Osteocyte (in vitro differentiated cells): Measurements from ENCODE around the gene UBAC2. TPM values are rescaled to one million over a fixed set of nuclear protein-coding genes. Genes with fewer than 3 reads are reported as not detected.

Experiments
- DNase-seq: peaks from one replicate; pipeline ENCODE4 v3.0.0; 2021; ENCODE audit warnings: mixed read lengths; ENCODE audit not compliant: unreplicated experiment; ENCODE audit errors: extremely low spot score
- H3K27ac Mint-ChIP-seq: one replicate; pipeline ENCODE4 v1.8.0; 2021; ENCODE audit warnings: mild to moderate bottlenecking, mixed read lengths; ENCODE audit not compliant: unreplicated experiment
- H3K27me3 Mint-ChIP-seq: one replicate; pipeline ENCODE4 v1.8.0; 2021; ENCODE audit warnings: mixed read lengths; ENCODE audit not compliant: unreplicated experiment
- H3K36me3 Mint-ChIP-seq: one replicate; pipeline ENCODE4 v1.8.0; 2021; ENCODE audit warnings: mixed read lengths; ENCODE audit not compliant: unreplicated experiment
- H3K4me1 Mint-ChIP-seq: one replicate; pipeline ENCODE4 v1.8.0; 2021; ENCODE audit warnings: mixed read lengths; ENCODE audit not compliant: unreplicated experiment
- H3K4me3 Mint-ChIP-seq: one replicate; pipeline ENCODE4 v1.8.0; 2021; ENCODE audit warnings: mild to moderate bottlenecking, moderate library complexity, mixed read lengths; ENCODE audit not compliant: unreplicated experiment
- H3K9me3 Mint-ChIP-seq: one replicate; pipeline ENCODE4 v1.8.0; 2021; ENCODE audit warnings: mixed read lengths; ENCODE audit not compliant: unreplicated experiment
- CTCF ChIP-seq: fragments of 200-600 bp; sonication (generic); IDR thresholded peaks from 2 replicates; pipeline ENCODE4 v1.5.0; 2021; ENCODE audit warnings: antibody characterized with exemption, mild to moderate bottlenecking, moderate library complexity
- total RNA-seq: library from RNA; stranded (reverse); gene quantifications from 2 replicates; pipeline ENCODE4 v1.2.1, GENCODE V29; 2021

UBAC2 gene
- total RNA-seq, 1 donor from 2014 or later = 64.0 TPM

GRCh38 chr13:99345345-99345744 lies 144.7 kb downstream of the UBAC2 start:
- no peak for DNase-seq
- Mint-ChIP-seq H3K27ac (no peak overlapping the region), H3K27me3 (no peaks in the 10 kb centered on the region), H3K36me3 (peaks cover 57% of the 10 kb centered on the region), H3K4me1 (no peaks in the 10 kb centered on the region), H3K4me3 (no peak overlapping the region), H3K9me3 (no peaks in the 10 kb centered on the region)
- no peak for TF ChIP-seq CTCF

DNA sequence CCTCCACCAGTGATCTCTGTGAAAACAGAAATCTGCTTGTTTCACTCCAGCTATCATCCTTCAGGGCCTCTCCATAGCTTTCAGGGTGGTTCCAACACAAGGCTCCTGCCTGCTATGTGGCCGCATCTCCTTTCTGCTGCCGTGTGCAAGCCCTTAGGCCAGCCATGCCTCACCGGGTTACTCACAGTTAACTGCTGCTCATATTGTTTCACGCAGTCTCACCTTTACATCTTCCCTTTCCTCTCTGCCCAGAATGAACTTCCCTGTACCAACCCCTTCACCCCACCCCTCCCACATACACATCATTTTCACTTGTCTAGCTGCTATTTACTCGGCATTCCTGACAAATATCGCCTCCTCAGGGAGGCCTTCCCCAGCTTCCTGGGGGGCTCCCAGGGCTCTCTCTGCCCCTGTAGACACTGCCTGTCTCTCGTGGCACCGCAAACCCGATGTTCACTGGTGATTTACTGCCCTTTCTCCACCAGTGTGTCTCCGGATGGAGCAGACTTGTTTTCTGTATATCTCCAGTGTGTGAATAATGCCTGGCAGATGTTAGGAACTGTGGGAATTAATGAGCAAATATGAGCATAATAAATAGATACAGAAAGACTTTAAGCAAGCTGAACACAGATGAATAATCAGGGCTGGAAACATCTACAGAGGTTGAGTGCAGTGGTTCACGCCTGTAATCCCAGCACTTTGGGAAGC lies 145.8 kb downstream of the UBAC2 start:
- Mint-ChIP-seq H3K36me3 (peaks cover 46% of the 10 kb centered on the region), H3K27ac (no peak overlapping the region), H3K4me3 (no peak overlapping the region), H3K4me1 (no peaks in the 10 kb centered on the region), H3K27me3 (no peaks in the 10 kb centered on the region), H3K9me3 (no peaks in the 10 kb centered on the region)
- no peak for TF ChIP-seq CTCF
- DNase-seq = no peak

DNA sequence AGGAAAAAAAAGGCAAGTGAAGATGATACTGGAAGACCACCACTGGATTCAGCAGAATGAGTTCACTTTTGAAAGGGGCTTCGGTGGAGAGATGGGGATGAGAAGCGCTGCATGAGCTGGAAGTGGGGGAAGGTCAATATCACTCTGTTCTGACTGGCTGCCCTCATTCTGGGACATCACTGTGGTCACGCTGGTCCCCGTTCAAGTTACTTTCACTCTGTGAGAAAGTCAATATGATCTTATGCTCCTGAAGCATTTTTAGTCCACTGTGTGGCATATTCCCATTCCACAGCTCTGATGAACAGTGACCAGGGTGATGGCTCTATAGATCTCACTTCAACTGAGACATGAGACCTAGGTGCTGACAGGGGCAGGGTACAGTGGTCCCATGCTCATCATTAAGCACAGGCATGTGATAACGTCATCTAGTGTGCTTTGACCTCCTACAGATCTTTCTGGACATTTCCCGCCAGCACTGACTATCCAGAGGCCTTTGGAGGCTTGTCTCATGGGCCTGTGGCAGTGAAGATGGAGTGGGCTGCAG lies 146.8 kb downstream of the UBAC2 start:
- Mint-ChIP-seq H3K4me1 (no peaks in the 10 kb centered on the region), H3K9me3 (no peaks in the 10 kb centered on the region), H3K27ac (no peak overlapping the region), H3K36me3 (peaks cover 40% of the 10 kb centered on the region), H3K4me3 (no peak overlapping the region), H3K27me3 (no peaks in the 10 kb centered on the region)
- no peak for TF ChIP-seq CTCF
- DNase-seq = no peak

DNA sequence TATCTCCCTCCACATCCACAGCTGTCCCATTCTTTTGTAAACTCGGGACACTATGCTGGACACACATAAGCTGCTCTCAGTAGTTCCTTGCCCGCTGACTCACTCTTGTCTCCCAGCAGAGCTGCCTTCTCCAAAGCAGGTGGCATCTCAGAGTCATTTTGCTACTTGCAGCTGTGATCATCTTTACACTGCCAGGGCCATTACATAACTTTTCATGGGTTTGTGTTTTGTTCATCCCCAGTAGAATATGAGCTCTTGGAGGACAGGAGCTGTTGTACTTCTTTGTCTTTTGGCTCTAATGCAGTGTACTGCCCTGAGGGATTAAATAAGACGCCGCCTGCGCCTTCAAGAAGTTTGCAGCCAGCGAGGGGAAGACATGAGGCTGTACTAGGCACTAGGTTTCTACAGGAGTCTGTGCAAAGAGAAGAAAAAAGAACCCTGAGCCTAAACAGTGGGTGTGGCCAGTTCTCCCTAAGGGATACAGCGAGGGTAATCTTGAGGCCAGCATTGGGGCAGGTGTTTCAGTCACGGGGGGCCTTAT lies 147.3 kb downstream of the UBAC2 start:
- no peak for DNase-seq
- no peak for TF ChIP-seq CTCF
- H3K36me3 Mint-ChIP-seq = peaks cover 39% of the 10 kb centered on the region
- H3K27me3 Mint-ChIP-seq = no peaks in the 10 kb centered on the region
- no peaks in the 10 kb centered on the region for H3K4me1 Mint-ChIP-seq
- no peak overlapping the region for H3K27ac Mint-ChIP-seq
- no peak overlapping the region for H3K4me3 Mint-ChIP-seq
- H3K9me3 Mint-ChIP-seq = no peaks in the 10 kb centered on the region

DNA sequence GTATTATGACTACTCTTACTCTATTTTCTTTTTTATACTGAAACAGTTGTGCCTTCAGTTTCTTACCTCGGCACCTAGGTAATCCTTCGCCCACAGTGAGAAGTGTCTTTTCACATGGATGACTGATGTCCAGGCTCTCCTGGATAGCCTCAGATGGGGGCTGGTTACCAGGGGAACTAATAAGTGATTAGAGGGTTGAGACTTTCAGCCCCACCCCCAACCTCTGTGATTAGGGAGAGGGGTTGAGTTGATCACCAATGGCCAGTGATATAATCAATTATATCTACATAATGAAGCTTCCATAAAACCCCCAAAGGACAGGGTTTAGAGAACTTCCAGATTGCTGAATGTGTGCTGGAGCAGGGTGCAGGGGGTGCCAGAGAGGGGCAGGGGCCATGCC lies 149.5 kb downstream of the UBAC2 start:
- no peak for TF ChIP-seq CTCF
- H3K4me1 Mint-ChIP-seq = peaks cover 5% of the 10 kb centered on the region
- H3K4me3 Mint-ChIP-seq = no peak overlapping the region
- H3K27ac Mint-ChIP-seq = no peak overlapping the region
- no peak for DNase-seq
- no peaks in the 10 kb centered on the region for H3K27me3 Mint-ChIP-seq
- H3K36me3 Mint-ChIP-seq = peaks cover 29% of the 10 kb centered on the region
- no peaks in the 10 kb centered on the region for H3K9me3 Mint-ChIP-seq
